HepG2 (cell line): ENCODE measurements around the gene TCERG1L. TPM values are rescaled to one million over a fixed set of nuclear protein-coding genes. Genes with fewer than 3 reads are reported as not detected.

Experiments used
- ATAC-seq: fragments of 200-7000 bp; cut with Tn5 transposase; 3 replicates; pipeline ENCODE4 v1.9.1; 2020; ENCODE audit warnings: mild to moderate bottlenecking, moderate library complexity
- BruUV-seq: library from RNA; stranded (reverse); fragments of 400-500 nt; replicated peaks from 2 replicates; lab custom pipeline; 2021; lab: Mats Ljungman, UMichigan
- CTCF ChIA-PET: fragments of 300-600 bp; formaldehyde crosslinking; extraction: SDS; loops from one replicate; lab custom pipeline; 2021; ENCODE audit warnings: low total read pairs, inconsistent platforms, low intra/inter-chr PET ratio; lab: Yijun Ruan, JAX
- POLR2A ChIA-PET: fragments of 350-600 bp; sonication (Branson Sonifier 250); formaldehyde crosslinking; loops from one replicate; lab custom pipeline; 2020; ENCODE audit warnings: antibody characterized with exemption, inconsistent platforms; lab: Yijun Ruan, JAX
- DNase-seq: peaks from one replicate; pipeline ENCODE4 v3.0.0-alpha.2; 2015; ENCODE audit warnings: low spot score
- FAIRE-seq: peaks from 3 replicates; lab custom pipeline; 2011; peaks lifted over from hg19 to GRCh38; lab: Jason Lieb, UNC
- H2AFZ ChIP-seq: one replicate; pipeline ENCODE4 v1.6.1; 2011; ENCODE audit warnings: low read length, inconsistent platforms
- H3K27ac ChIP-seq: fragments of 300-600 bp; 3 replicates; pipeline ENCODE4 v1.8.0; 2011; ENCODE audit warnings: mixed run types, mild to moderate bottlenecking, mixed read lengths, low read length, inconsistent platforms; ENCODE audit not compliant: insufficient read depth; ENCODE audit errors: extremely low read length
- H3K27me3 ChIP-seq, 2 experiments: fragments of 200-600 bp in 1 of 2; 2 replicates in 1 of 2; 3 replicates in 1 of 2; pipeline versions ENCODE4 v1.6.0 to v1.8.0; 2011; ENCODE audit warnings: low read length in 2 of 2, mild to moderate bottlenecking in 2 of 2, moderate library complexity in 2 of 2, inconsistent platforms in 1 of 2; ENCODE audit not compliant: insufficient read depth in 2 of 2, control insufficient read depth in 1 of 2
- H3K36me3 ChIP-seq, 2 experiments: fragments of 200-600 bp in 1 of 2; replicated peaks in 1 of 2; 2 replicates in 1 of 2; 3 replicates in 1 of 2; pipeline versions ENCODE4 v1.5.1 to v1.8.0; 2011; ENCODE audit warnings: low read length in 2 of 2, inconsistent platforms in 1 of 2; ENCODE audit not compliant: insufficient read depth in 2 of 2, control insufficient read depth in 1 of 2
- H3K4me1 ChIP-seq: 2 replicates; pipeline ENCODE4 v1.5.1; 2012; ENCODE audit warnings: low read length, inconsistent platforms; ENCODE audit not compliant: insufficient read depth
- H3K4me2 ChIP-seq: 2 replicates; pipeline ENCODE4 v1.6.0; 2011; ENCODE audit warnings: low read depth, low read length, inconsistent platforms
- H3K4me3 ChIP-seq, 3 experiments: fragments of 200-600 bp in 1 of 3; sonication (generic), shearing (Covaris generic) in 1 of 3; replicated peaks in 1 of 3; 2 replicates each; pipeline ENCODE4 v1.5.1; 2011 to 2016; ENCODE audit warnings: low read length in 3 of 3, inconsistent platforms in 2 of 3, low read depth in 2 of 3, mild to moderate bottlenecking in 2 of 3, control low read depth in 1 of 3, mixed read lengths in 1 of 3; ENCODE audit not compliant: insufficient read depth in 1 of 3
- H3K79me2 ChIP-seq: one replicate; pipeline ENCODE4 v1.6.1; 2011; ENCODE audit warnings: low read length, inconsistent platforms; ENCODE audit not compliant: insufficient read depth
- H3K9ac ChIP-seq: 2 replicates; pipeline ENCODE4 v1.6.0; 2011; ENCODE audit warnings: mild to moderate bottlenecking, low read depth, low read length, inconsistent platforms; ENCODE audit not compliant: insufficient read depth
- H3K9me3 ChIP-seq: 2 replicates; pipeline ENCODE4 v1.5.1; 2012; ENCODE audit warnings: mild to moderate bottlenecking, low read length
- H4K20me1 ChIP-seq: 2 replicates; pipeline ENCODE4 v1.6.0; 2011; ENCODE audit warnings: inconsistent platforms, mild to moderate bottlenecking, low read length, moderate library complexity; ENCODE audit not compliant: insufficient read depth
- CBX2 ChIP-seq, 2 experiments: fragments of 200-600 bp in 1 of 2; sonication (generic); formaldehyde crosslinking in 1 of 2; IDR thresholded peaks; 2 replicates each; pipeline versions ENCODE4 v1.7.0 to v1.8.1; 2018 to 2022; ENCODE audit warnings: low read depth in 2 of 2, low read length in 1 of 2, mild to moderate bottlenecking in 1 of 2, missing genetic modification reagents in 1 of 2
- PHF8 ChIP-seq: sonication (generic); formaldehyde crosslinking; IDR thresholded peaks from 2 replicates; pipeline ENCODE4 v1.5.0; 2020; ENCODE audit warnings: missing genetic modification reagents
- PRMT3 ChIP-seq: sonication (generic); formaldehyde crosslinking; IDR thresholded peaks from 2 replicates; pipeline ENCODE4 v1.8.1; 2022; ENCODE audit warnings: low read depth, mild to moderate bottlenecking, moderate library complexity, missing genetic modification reagents, borderline replicate concordance
- ZNF501 ChIP-seq: sonication (generic); formaldehyde crosslinking; IDR thresholded peaks from 2 replicates; pipeline ENCODE4 v1.5.1; 2020; ENCODE audit warnings: mild to moderate bottlenecking, moderate library complexity, missing genetic modification reagents
- ZNF567 ChIP-seq: sonication (generic); formaldehyde crosslinking; IDR thresholded peaks from 2 replicates; pipeline ENCODE4 v1.8.1; 2023; ENCODE audit warnings: mild to moderate bottlenecking, missing genetic modification reagents, borderline replicate concordance
- ZNF772 ChIP-seq: sonication (generic); formaldehyde crosslinking; IDR thresholded peaks from 2 replicates; pipeline ENCODE4 v1.5.0; 2020; ENCODE audit warnings: mild to moderate bottlenecking, missing genetic modification reagents
- WGBS: methylation state at CpG from one replicate; pipeline ENCODE4 v1.1.6; 2017; ENCODE audit warnings: low lambda C conversion rate; 5-methylcytosine and 5-hydroxymethylcytosine counted together
- in situ Hi-C: cut with HindIII; loops from 2 replicates; pipeline ENCODE4 v1.10.0; 2017; ENCODE audit warnings: low pct_unique_long_range_greater_than_20kb; ENCODE audit not compliant: extremely low pct_ligation_motif_present
- intact Hi-C: fragments of 100-400 bp; cut with micrococcal nuclease; formaldehyde crosslinking; loops from one replicate; pipeline ENCODE4 v1.10.0; 2022; ENCODE audit not compliant: unreplicated experiment
- polyA plus RNA-seq, 8 experiments: library from polyadenylated mRNA; depleted of rRNA in 3 of 8; stranded (reverse) in 7 of 8; unstranded in 1 of 8; fragments of >200 nt; fragmentation: Illumina TruSeq in 4 of 8; extraction: Trizol in 4 of 8; gene quantifications; 2 replicates each; pipeline versions ENCODE4 v1.2.1 to v1.2.3, GENCODE V29; 2011 to 2016; ENCODE audit warnings: low read depth in 4 of 8, missing spikeins in 1 of 8, mixed read lengths in 1 of 8; ENCODE audit not compliant: insufficient read depth in 1 of 8
- total RNA-seq, 5 experiments: library from RNA; depleted of rRNA; stranded (reverse); fragments of >200 nt; fragmentation: Illumina TruSeq; extraction: Trizol; gene quantifications; 2 replicates each; pipeline ENCODE4 v1.2.3, GENCODE V29; 2016; ENCODE audit warnings: low read depth in 1 of 5
- TF ChIP-seq, protein P1 (sequence below): sonication (generic); formaldehyde crosslinking; conservative IDR thresholded peaks from 2 replicates; pipeline ENCODE4 v1.8.0; 2022; ENCODE audit warnings: mild to moderate bottlenecking, moderate library complexity, missing genetic modification reagents
- TF ChIP-seq, protein P2 (sequence below): IDR thresholded peaks from 2 replicates; pipeline ENCODE4 v1.6.1; 2018; ENCODE audit warnings: missing genetic modification reagents, mild to moderate bottlenecking, missing compliant biosample characterization
- TF ChIP-seq, protein P3 (sequence below): sonication (generic); formaldehyde crosslinking; IDR thresholded peaks from 2 replicates; pipeline ENCODE4 v1.5.1; 2020; ENCODE audit warnings: mild to moderate bottlenecking, missing genetic modification reagents, borderline replicate concordance

TCERG1L gene
- total and polyA plus RNA-seq, 2 of the 13 experiments (the other 11 are each of a cell fraction or from before 2014, with no cell fraction given), result not detected

DNA sequence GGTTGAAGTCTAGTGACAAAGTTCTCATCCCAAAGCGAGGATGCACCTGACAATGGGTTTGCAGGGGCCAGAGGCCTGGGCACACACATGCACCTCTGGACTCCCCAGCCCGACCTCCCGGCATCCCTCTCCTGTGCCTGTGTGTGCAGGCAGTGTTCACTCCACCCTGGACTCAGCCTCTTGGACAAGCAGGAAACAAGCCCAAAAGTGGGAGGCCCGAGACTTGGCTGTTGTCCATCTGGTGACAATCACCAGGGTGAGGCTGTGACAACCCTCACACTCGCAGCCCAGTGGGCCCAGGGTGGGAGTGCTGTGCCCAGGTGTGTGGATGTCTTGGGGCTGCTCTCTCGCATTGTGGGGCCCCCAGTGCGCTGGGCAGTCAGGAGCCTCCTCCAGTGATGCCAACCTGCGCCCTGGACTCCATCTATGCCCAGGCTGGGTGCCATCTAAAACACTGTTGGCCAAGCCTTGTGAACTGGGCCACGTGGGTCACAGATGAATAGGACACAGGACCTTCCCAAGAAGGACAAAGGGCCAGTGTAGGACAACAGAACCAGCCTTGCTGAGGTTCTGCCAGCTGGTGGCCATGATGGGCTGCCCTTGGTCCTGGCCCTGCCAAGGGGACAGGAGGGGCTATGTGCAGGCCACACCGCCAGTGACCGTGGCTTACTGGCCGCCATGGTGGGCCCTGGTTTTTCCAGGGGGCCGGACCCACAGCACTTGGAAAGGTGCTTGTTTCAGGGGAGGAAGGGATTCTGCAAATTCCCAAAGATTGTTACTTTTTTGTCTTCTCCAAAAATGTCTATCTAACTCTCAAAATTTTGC lies 144.3 kb downstream of the TCERG1L start:
- Histone ChIP-seq H3K9me3 (no peaks in the 10 kb centered on the region), H4K20me1 (no peaks in the 10 kb centered on the region), H3K27me3 (peaks cover 2 to 28% of the 10 kb centered on the region in 2 experiments; a peak in 3 of 5 replicates), H3K4me3 (no peak overlapping the region), H2AFZ (no peak overlapping the region), H3K27ac (no peak overlapping the region), H3K36me3 (no peaks in the 10 kb centered on the region), H3K9ac (no peak overlapping the region), H3K4me2 (no peak overlapping the region), H3K4me1 (no peaks in the 10 kb centered on the region), H3K79me2 (no peaks in the 10 kb centered on the region)
- BruUV-seq, result no TSS peak
- FAIRE-seq (no peak), ATAC-seq (no peak), DNase-seq (no peak)
- 4% methylated on average over 4 of the region's 13 CpGs for WGBS
- in situ Hi-C loops, result no loop called here
- TF ChIP-seq PHF8 (CRISPR knock-in tag), result no peak
- TF ChIP-seq, protein P1, sequence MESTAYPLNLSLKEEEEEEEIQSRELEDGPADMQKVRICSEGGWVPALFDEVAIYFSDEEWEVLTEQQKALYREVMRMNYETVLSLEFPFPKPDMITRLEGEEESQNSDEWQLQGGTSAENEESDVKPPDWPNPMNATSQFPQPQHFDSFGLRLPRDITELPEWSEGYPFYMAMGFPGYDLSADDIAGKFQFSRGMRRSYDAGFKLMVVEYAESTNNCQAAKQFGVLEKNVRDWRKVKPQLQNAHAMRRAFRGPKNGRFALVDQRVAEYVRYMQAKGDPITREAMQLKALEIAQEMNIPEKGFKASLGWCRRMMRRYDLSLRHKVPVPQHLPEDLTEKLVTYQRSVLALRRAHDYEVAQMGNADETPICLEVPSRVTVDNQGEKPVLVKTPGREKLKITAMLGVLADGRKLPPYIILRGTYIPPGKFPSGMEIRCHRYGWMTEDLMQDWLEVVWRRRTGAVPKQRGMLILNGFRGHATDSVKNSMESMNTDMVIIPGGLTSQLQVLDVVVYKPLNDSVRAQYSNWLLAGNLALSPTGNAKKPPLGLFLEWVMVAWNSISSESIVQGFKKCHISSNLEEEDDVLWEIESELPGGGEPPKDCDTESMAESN (CRISPR knock-in tag), result no peak
- TF ChIP-seq, protein P2, sequence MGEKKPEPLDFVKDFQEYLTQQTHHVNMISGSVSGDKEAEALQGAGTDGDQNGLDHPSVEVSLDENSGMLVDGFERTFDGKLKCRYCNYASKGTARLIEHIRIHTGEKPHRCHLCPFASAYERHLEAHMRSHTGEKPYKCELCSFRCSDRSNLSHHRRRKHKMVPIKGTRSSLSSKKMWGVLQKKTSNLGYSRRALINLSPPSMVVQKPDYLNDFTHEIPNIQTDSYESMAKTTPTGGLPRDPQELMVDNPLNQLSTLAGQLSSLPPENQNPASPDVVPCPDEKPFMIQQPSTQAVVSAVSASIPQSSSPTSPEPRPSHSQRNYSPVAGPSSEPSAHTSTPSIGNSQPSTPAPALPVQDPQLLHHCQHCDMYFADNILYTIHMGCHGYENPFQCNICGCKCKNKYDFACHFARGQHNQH (CRISPR knock-in tag), result no peak
- TF ChIP-seq ZNF772, result no peak
- TF ChIP-seq ZNF567 (CRISPR knock-in tag), result no peak
- no peak for TF ChIP-seq ZNF501
- no peak for TF ChIP-seq CBX2 (IDR thresholded peaks at IDR 0.05; ENCODE audit: low read depth, low read length)
- no peak for TF ChIP-seq CBX2 (CRISPR knock-in tag; IDR thresholded peaks at IDR 0.05; ENCODE audit: low read depth)
- TF ChIP-seq PRMT3, result no peak
- TF ChIP-seq, protein P3, sequence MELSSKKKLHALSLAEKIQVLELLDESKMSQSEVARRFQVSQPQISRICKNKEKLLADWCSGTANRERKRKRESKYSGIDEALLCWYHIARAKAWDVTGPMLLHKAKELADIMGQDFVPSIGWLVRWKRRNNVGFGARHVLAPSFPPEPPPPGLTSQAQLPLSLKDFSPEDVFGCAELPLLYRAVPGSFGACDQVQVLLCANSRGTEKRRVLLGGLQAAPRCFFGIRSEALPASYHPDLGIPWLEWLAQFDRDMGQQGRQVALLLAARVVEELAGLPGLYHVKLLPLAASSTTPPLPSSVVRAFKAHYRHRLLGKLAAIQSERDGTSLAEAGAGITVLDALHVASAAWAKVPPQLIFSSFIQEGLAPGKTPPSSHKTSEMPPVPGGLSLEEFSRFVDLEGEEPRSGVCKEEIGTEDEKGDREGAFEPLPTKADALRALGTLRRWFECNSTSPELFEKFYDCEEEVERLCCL, result no peak
- POLR2A ChIA-PET, result no interaction called here
- intact Hi-C loops, result no loop called here
- CTCF ChIA-PET, result no interaction called here
